D721Med (cell line): ENCODE measurements around the gene IFNL1.

ENCODE experiments used
- DNase-seq: peaks from one replicate; pipeline ENCODE4 v3.0.0; 2011; ENCODE audit warnings: low spot score; ENCODE audit not compliant: insufficient read length
- FAIRE-seq: peaks from 2 replicates; lab custom pipeline; 2011; peaks lifted over from hg19 to GRCh38; lab: Jason Lieb, UNC
- CTCF ChIP-seq: IDR thresholded peaks from 2 replicates; pipeline ENCODE4 v1.5.1; 2012; ENCODE audit warnings: mild to moderate bottlenecking, control low read depth; ENCODE audit not compliant: insufficient read depth; ENCODE audit errors: missing control alignments

Gene IFNL1

GRCh38 chr19:39310558-39311311 lies 14.5 kb downstream of the IFNL1 start:
- no peak for TF ChIP-seq CTCF
- no peak for FAIRE-seq
- no peak for DNase-seq

DNA sequence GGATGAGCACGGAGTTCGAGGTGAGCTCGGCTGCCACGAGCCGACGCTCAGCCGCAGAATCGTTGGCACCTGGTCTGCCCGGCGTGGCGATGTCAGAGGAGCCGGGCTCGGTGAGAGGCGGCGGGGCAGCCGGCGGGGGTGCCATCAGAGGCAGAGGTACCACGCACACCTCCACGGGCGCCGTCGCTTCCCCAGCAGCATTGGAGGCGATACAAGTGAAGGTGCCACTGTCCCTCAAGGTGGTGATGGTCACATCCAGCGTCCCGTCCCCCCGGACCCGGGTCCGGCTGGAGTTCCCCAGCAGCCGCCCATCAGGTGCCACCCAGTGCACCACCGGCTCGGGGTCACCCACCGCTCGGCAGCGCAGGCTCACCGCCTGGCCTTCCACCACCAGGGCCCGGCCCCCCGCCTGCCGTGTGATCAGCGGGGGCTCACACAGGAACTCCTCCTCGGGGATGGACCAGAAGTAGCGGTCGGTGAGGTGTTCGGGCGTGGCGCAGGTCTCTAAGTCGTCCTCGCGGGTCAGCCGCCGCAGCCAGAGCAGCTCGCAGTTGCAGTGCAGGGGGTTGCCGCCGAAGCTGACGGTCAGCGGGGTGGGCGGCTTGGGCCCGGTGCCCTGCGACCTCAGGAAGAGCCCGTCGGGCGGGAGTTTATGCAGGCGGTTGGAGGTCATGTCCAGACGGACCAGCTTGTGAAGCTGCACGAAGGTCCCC lies 18.0 kb downstream of the IFNL1 start:
- DNase-seq (no peak), FAIRE-seq (no peak)
- no peak for TF ChIP-seq CTCF

DNA sequence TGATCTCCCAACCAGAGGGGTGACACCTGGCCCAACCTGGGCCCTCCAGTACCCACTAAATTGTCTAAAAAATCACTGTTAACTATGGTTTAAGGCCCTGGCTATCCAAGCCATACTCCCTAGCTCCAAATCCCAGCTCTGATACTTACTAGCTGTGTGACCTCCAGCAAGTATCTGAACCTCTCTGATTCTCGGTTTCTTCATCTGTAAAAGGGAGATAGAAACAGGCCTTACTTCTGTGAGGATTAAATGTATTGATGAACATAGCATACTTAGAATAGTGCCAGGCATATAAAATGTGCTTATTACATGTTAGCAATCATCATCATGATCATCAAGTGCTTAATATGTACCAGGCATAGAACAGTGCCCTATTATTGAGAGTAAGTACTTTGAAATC lies 19.7 kb downstream of the IFNL1 start:
- FAIRE-seq (no peak), DNase-seq (no peak)
- no peak for TF ChIP-seq CTCF

DNA sequence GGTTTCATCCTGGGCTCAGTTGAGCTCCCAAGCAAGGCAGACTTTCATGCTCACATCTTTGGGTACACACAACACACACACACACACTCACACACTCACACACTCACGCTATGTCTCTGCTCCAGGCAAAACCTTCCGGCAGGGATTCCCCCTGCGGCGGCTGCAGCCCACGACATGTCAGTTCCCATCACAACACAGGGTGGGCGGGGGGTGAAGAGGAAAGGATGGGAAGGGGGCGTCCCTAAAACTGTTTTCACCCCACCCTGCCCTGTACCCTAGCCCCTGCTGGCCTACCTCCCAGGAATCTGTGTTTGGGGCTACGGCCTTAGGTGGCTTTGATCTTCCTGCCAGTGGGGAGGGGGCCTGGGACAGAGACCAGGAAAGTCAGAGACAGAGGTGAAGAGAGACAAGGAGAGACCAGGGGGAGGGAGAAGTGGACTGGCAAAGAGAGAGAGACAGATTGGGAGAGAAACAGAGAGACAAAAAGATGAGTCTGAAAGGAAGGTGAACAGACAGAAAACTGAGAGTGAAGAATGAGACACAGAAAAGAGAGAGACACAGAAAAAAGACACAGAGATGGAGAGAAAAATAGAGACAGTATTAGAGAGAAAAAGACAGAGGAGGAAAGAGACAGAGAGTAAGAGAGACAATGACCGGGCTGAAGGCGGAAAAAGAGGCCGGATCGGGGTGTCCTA lies 20.6 kb downstream of the IFNL1 start:
- DNase-seq = no peak
- FAIRE-seq = no peak
- TF ChIP-seq CTCF = no peak

- FAIRE-seq (no peak), DNase-seq (no peak)
- TF ChIP-seq CTCF = no peak
Measured at GRCh38 chr19:39317476-39317875, 21.3 kb downstream of the IFNL1 start.

- no peak for TF ChIP-seq CTCF
- DNase-seq (no peak), FAIRE-seq (no peak)
Measured at GRCh38 chr19:39318071-39318470, 21.9 kb downstream of the IFNL1 start.
